Fibroblast of mammary gland (primary cell): ENCODE results near the gene GPR137.

Experiments
- DNase-seq: peaks from one replicate; pipeline ENCODE4 v3.0.0-alpha.2; 2010; ENCODE audit warnings: low read depth
- H3K4me3 ChIP-seq: 2 replicates; pipeline ENCODE4 v1.5.1; 2011; ENCODE audit warnings: low read depth, mild to moderate bottlenecking, low read length, moderate library complexity; ENCODE audit not compliant: control insufficient read depth
- TF ChIP-seq, protein P1 (sequence below): conservative IDR thresholded peaks from 2 replicates; pipeline ENCODE4 v1.5.1; 2011; ENCODE audit warnings: low read depth, low read length, inconsistent platforms; ENCODE audit not compliant: control insufficient read depth, insufficient read depth

The GPR137 gene

DNA sequence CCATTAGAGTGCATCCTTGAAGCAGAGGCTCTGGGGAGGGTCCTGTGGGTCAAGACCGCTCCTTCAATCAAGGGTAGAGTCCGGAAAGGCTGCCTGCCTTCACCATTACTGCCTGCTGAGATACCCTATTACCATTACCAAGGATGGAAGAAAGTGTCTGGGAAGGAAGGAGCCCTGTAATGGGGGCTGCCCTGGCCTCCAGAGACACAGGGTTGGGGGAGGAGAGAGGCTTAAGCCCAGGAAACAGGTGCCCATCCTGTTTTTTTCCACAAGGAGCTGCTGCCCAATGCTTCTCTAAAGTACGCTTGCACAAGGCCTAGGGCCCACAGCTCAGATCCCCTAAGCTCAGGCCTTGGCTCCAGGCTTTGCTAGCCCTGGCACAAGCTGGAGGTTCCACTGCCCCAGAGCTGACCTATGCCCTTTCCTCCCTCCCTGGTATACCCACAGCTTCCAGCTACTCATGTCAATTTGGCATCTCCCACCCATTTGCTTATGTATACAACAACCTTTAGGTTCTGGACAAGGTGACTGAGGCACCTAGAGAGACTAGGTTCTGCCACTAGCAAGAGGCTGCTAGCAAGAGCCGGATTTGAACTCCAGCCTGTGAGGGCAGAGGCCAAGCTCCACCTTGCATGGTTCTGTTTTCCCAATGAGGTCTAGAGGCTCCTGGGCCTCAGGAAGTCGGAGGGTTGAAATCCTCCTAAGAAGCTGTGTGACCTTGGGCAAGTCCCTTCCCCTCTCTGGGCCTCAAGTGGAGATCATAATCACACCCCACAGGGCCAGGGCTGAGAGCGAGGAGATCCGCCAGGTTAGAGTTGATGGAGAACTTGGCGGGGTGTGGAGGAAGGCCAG is 35.9 kb upstream of the GPR137 start:
- DNase-seq: no peak
- TF ChIP-seq, protein P1, sequence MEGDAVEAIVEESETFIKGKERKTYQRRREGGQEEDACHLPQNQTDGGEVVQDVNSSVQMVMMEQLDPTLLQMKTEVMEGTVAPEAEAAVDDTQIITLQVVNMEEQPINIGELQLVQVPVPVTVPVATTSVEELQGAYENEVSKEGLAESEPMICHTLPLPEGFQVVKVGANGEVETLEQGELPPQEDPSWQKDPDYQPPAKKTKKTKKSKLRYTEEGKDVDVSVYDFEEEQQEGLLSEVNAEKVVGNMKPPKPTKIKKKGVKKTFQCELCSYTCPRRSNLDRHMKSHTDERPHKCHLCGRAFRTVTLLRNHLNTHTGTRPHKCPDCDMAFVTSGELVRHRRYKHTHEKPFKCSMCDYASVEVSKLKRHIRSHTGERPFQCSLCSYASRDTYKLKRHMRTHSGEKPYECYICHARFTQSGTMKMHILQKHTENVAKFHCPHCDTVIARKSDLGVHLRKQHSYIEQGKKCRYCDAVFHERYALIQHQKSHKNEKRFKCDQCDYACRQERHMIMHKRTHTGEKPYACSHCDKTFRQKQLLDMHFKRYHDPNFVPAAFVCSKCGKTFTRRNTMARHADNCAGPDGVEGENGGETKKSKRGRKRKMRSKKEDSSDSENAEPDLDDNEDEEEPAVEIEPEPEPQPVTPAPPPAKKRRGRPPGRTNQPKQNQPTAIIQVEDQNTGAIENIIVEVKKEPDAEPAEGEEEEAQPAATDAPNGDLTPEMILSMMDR: no peak
- no peak overlapping the region for H3K4me3 ChIP-seq

DNA sequence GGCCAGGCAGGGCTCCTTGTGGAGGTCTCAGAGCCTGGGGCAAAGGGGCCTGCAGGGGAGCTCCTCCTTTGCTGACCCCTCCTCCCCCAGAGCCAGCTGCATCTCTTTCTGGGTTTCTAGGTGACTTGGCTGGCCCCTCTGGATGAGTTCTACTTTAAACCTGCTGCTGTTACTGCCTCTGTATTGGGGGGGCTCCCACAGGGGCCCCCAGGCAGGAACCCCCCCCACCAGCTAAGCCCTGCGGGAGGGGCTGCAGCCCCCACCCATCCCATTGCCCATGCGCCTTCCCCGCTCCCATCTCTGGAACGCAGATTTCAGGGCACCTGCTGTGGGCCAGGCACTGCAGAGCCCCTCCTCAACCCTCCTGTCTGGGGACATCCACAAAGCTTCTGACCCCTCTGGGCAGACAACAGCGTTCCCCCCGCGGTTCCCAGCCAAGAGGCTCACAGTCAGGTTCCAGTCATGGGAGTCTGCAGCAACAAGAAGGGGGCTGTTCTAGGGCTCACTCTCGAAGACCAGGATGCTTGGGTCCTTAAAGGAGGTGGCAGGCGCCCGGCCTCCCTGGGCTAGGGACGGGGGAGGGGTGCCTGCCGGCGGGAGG is 35.1 kb upstream of the GPR137 start:
- DNase-seq: no peak
- H3K4me3 ChIP-seq: peak overlapping the region; percentile 40
- TF ChIP-seq, protein P1: no peak

DNA sequence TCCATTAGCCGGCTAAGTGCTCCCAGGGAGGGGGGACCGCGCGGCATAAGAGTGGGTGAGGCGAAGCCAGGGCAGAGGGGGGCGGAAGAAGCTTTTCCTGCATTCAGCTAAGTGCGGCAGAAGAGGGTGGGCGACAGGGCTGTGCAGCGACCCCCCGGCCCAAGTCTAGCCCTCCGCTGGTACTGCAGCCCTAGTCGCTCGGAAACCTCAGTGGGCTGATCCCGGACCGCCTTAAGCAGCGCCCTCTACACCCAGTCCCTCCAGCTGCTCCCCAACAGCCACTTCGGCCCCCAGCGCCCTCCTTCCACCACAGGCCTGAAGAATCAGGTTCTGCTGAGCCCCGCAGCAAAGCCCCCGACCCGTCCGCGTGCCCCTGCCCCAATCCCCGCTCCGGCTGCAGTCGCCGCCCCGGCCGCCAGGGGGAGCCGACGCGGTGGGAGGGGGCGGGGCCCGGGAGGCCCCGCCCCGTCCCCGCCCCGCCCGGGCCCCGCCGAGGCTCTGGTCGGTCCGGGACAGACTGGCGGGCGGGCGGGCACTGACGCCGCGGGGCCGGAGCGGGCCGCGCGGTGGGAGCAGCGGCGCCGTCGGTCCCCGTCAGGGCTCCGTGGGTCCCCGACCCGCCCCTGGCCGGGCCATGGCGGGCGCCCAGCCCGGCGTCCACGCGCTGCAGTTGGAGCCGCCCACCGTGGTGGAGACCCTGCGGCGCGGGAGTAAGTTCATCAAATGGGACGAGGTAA is 34.5 kb upstream of the GPR137 start, which contains the start of gene PLCB3:
Gene PLCB3 (plus strand): TSS at position 515 of the 737 bp plus-strand sequence. CDS start 120 bp downstream, at position 635.
- peak within 1 kb of the TSS; percentile 83 for H3K4me3 ChIP-seq
- TF ChIP-seq, protein P1: peak; percentile 23
- no peak for DNase-seq

- H3K4me3 ChIP-seq: peak overlapping the region; percentile 83
- no peak for DNase-seq
- TF ChIP-seq, protein P1: no peak
Measured at GRCh38 chr11:64251753-64252002, 34.0 kb upstream of the GPR137 start.

DNA sequence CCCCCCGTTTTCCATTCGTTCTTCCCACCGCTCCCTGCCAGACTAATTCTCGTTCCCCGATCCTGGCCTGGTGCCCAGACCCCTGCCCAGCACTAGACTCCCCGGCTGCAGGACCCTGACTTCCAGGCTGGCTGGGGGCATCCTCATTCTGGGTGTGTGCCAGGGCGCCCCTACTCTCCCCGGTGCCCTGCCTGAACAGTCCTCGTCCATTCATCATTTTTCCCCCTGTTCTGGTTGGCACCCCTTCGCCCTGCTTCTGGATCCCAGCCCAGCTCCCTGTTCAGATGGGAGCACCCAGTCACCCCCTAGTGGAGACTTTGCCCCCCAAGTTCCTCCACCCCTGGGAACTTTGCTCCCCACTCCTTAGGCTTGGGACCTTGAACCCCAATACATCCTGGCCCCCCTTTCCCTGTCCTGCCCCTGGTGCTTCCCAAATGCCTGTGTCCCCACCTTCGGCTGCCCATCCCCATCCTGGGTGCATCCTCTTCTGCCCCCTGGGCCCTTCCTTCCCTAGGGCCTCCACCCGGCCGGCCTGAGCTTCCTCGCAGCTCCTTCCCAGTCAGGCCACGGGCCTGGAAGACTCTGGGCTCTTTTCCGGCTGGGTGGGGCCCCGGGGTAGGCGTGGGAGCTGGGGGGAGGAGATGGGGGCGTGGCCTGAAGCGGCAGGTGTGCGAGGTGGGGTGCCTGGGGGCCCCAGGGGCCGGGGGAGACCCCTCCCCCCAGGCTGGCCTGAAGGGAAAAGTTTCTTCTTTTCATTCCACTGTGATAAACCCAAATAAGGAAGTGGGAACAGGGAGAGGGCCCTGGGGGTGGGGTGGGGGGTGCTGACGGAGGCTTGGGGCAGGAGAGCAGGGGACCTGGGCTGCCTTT is 33.4 kb upstream of the GPR137 start:
- TF ChIP-seq, protein P1: peak; percentile 38
- H3K4me3 ChIP-seq: peak overlapping the region; percentile 83
- no peak for DNase-seq

GRCh38 chr11:64253043-64253442 is 32.6 kb upstream of the GPR137 start:
- DNase-seq: no peak
- no peak overlapping the region for H3K4me3 ChIP-seq
- TF ChIP-seq, protein P1: no peak
